LHCN-M2 (cell line): ENCODE data around the gene ABTB2. TPM values are rescaled to one million over a fixed set of nuclear protein-coding genes. Genes with fewer than 3 reads are reported as not detected.

Experiments used
- DNase-seq: peaks from one replicate; pipeline ENCODE4 v3.0.0-alpha.2; 2012; ENCODE audit warnings: low read depth
- total RNA-seq: library from RNA; depleted of rRNA; stranded (reverse); fragments of >200 nt; gene quantifications from 2 replicates; pipeline ENCODE4 v1.2.3, GENCODE V29; 2014; rRNA removed

ABTB2 gene
- total RNA-seq, 1 experiment from 2014 or later: 1.5 TPM

- no peak for DNase-seq
Observed at GRCh38 chr11:34114014-34114413, 243.8 kb downstream of the ABTB2 start.

DNA sequence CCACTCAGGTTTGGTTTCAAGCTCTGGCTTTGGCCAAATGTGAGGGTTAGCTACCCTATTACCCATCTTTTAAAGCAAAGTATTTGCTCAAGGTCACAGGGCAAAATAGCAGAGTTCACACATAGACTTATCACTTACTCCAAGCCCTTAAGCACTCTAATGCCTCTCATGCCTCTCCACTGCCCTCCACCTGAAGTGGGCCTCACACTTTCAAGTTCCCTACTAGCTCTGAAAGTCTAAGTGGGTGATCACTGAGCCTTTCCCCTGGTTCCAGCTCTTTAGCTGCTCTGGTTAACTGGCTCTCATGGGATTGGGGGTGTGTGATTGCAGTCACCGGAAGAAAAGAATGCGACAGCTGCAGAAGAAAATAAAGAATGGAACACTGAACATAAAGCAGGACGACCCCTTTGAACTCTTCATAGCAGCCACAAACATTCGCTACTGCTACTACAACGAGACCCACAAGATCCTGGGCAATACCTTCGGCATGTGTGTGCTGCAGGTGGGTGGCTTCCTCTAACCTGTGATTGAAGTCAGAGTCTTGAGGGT, 246.0 kb downstream of the ABTB2 start:
- peak; percentile 32 for DNase-seq

GRCh38 chr11:34105957-34106504, 251.8 kb downstream of the ABTB2 start:
- DNase-seq: no peak

GRCh38 chr11:34105079-34105956, 252.5 kb downstream of the ABTB2 start, which contains the start of gene NAT10:
Gene NAT10 (plus strand): TSS chr11:34105629. CDS start chr11:34108226, 2,597 bp downstream.
- peak; percentile 99 for DNase-seq

DNA sequence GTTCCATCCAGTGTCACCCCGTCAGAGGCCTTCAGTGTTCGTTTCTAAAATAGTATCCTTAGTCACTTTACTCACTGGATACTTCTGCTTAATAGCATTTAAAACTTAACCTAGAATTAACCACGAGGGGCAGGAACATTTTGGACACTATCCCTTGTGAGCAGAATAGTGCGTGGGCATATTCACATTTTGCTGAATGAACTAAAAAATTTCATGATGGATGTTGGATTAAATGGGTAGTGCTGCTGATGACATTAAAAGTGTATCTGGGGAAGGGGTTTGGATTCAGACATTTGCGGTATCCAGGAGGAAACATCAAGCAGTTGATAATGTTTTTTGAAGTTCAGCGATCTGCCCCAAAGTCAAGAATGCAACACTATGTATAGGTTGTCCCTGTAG, 253.1 kb downstream of the ABTB2 start:
- DNase-seq: peak; percentile 20

Other genes starting within 250 kb of the ABTB2 start
- gene CAT, start 80.9 kb upstream of the ABTB2 start, total RNA-seq: 46.0 and 54.5 TPM in 2 replicates
- 0.06 TPM in 1 of 2 replicates, not detected in the other for gene ELF5, start 155.8 kb upstream of the ABTB2 start, total RNA-seq